ENCODE data around the gene NKTR. TPM values are rescaled to one million over a fixed set of nuclear protein-coding genes. Genes with fewer than 3 reads are reported as not detected.
"Not testable (repeated sequence)": the region's sequence is repeated elsewhere in the genome, so short reads cannot be mapped to it uniquely, and the experiment has no call there.

NKTR gene
- total RNA-seq, 1 experiment from 2014 or later: 12.8 TPM

DNA sequence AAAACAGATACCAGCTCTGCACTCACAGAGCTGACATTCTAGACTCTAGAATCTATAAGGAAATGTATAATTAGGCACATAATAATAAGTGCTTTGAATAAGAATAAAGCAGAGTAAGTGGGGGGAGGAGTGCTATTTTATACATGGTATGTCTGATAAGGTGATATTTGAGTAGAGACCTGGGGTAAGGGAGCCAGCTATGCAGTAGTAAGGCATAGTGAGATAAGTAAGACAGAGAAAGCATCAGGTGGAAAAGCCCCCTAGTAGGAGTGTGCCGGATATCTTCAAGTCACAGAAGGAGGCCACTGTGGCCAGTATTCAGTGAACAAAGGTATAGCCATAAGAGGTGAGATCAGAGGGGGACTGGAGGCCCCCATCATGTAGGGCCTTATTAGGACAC is 6.9 kb upstream of the NKTR start:
- no peak for DNase-seq (ENCODE audit: low read depth)

DNA sequence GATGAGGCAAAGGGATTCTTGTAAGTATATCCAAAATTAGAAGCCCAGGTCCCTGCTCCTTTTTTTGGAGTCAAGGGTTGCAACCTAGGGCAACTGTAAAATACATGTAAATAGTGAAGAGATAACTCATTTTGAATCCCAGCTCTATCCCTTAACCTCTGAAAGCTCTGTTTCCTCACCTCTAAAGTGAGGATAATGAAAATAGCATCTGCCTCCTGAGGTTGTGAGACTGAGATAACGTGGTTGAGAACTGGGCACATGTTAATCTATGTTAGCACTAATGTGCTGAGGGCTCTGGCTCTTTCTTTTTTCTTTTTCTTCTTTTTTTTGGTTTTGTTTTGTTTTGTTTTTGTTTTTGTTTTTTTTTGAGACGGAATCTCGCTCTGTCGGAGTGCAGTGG is 4.8 kb upstream of the NKTR start:
- DNase-seq (ENCODE audit: low read depth): no peak

DNA sequence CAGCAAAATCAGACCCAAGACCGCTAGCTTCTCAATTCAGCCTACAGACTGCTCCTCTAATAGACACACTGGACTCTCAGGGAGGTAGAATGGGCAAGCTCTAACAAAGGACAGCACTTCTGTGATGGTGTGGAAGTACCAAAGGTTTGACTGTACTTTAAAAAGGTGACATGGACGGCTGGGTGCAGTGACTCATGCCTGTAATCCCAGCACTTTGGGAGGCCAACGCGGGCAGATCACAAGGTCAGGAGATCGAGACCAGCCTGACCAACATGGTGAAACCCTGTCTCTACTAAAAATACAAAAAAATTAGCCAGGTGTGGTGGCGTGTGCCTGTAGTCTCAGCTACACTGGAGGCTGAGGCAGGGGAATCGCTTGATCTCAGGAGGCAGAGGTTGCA is 3.4 kb upstream of the NKTR start:
- DNase-seq (ENCODE audit: low read depth): not testable (repeated sequence)

DNA sequence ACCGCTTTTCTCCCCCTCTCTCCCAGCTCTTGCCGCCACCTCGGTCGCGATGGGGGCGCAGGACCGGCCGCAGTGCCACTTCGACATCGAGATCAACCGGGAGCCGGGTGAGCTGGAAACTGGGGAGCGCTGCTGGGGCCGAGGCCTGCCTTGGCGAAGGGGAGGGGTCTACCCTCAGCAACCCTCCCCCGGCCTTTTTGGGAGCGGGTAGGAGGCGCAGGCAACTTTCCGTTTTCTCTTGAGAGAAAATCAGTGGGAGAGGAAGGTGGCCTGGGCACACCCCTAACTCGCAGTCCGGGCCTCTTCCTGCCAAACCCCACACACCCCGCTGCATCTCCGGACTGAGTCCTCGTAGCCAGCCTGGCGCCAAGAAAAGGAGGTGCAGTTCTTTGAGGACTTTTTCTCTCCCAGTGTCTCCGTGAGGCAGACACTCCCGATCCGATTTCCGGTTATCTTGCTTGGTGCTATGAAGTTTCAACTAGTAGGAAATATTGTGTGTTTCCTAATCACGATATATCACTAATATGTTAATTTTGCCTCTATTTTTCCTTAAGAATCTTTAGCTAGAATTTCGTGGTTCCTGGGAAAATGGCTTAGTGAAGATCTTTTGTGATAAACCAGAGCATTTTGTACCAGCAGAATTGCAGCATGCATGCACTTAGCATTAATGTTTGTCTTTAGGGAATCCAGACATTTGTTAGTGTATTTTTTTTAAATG is 631 bp downstream of the NKTR start:
- DNase-seq (ENCODE audit: low read depth): peak; percentile 79

DNA sequence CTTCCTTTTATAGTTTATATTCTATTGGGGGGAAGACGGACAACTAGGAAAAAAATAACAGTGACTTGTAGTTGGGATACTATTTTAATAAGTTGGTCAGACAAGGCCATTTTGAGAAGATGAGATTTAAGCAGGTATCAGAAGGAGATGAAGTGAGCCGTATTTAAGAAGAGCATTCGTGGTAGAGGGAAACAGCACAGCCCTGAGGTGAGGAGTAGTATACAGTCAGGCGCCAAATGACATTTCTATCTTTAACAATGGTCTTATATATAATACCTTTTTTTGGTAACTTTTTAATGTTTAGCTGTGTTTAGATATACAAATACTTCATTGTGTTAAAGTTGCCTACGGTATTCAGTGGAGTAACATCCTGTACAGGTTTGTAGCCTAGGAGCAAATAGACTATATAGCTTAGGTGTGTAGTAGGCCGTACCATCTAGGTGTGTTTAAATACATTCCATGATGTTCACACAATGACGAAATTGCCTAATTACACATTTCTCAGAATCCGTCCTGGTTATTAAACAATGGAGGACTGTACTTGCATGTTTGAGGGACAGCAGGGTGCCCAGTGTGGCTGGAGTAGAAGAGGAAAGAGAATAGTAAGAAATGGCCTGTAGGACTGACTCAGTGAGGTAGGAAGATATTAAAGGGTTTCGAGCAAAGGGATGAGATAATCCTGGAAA is 1.6 kb downstream of the NKTR start:
- no peak for DNase-seq (ENCODE audit: low read depth)

DNA sequence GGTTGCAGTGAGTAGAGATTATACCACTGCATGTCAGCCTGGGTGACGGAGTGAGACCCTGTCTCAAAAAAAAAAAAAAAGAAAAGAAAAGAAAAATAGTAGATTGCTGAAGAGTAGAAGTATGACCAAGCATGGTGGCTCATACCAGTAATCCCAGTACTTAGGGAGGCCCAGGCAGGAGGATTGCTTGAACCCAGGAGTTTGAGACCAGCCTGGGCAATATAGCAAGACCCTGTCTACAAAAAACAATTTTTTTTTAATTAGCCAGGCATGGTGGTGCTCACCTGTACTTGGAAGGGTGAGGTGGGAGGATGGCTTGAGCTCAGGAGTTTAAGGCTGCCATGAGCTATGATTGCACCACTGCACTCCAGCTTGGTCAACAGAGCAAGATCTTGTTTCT is 2.5 kb downstream of the NKTR start:
- no peak for DNase-seq (ENCODE audit: low read depth)

DNA sequence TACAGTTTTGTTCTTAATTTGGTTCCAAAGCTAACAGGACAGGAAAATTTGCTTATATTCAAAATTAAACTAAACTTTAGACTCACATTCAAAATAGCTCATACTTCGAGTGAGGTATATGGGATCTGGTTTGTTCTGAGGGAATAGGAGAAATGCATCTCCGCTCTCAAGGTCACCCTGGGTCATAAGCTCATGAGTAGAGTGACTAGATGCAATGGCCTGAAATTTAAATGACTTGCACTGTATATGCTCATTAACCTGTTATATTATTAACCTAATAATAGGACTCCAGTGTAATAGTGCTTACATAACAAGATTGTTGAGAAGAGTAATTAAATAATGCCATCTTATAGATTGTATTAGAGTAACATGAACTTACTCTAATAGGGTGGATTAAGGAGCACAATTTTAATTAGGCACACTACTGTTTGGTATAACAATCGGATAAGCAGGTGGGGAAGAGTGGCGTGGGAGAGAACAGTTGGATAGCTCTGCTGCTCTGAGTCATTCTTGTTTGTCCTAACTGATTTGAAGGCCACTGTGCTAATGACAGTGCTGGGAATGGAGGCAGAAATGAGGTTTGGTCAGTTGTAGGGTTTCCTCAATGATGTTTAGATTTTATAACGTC is 5.2 kb downstream of the NKTR start:
- DNase-seq (ENCODE audit: low read depth): no peak

DNA sequence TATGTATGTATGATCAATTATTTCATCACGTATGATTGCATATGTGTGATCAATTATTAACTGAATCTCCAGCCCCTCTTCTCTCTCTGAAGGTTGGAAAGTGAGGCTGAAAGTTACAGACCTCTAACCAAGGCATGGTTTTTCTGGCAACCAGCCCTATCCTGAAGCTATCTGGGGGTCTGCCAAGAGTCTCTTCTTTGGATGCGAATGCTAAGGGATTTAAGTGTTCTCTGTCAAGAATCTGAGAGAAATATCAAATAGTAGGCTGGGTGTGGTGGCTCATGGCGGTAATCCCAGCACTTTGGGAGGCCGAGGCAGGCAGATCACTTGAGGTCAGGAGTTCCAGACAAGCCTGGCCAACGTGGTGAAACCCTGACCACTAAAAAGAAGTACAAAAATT is 8.1 kb downstream of the NKTR start:
- no peak for DNase-seq (ENCODE audit: low read depth)

DNA sequence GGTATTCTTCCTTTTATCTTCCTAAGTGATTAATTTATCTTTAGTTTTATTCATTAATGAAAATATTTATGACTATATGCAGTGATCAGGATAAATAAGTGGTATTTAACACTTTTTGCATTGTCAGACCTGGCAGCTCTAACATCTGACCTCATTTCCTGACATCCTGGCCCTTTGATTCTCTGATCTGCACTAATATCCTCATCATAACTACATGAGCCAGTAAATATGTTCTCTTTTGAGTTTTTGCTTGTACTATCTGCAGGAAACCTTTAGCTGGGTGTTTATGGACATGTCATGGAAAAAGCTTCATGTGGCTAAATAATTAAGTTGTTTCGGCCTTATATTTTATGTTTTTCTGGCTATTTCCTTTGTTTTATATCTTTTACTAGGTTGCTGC is 10.5 kb downstream of the NKTR start:
- DNase-seq (ENCODE audit: low read depth): no peak

DNA sequence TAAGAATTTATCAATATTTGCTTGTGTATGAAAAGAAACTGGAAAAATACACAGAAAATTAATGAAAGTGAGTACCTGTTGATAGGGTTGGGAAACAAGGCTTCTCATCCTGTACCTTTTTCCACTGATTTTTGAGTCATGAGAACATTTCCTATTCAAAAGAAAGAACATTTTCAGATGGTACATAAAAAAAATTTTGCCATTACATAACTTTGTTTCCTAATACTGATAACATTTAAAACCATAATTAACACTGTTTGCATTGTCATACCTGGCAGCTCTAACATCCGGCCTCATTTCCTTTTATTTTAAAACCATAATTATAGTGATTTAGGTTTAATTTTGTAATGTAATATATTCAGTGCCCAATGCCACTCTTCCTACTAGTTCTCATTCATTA is 11.7 kb downstream of the NKTR start:
- no peak for DNase-seq (ENCODE audit: low read depth)

DNA sequence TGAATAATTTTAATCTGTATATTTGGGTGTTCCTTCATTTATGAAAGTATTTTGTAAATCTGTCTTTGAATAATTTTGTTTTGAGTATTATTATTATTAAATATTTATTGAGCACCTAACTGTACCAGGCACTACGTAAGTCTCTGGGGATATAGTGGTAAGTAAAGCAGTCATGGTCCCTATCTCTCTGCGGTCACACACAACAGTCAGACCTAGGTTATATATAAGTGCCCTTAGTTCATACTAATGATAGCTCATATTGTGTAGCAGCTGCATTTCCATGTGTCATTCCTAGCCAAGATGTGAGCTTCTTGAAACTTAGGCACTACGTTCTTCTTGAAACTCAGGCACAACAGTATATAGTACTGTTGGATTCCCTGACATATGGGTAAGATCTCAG is 12.4 kb downstream of the NKTR start:
- no peak for DNase-seq (ENCODE audit: low read depth)

DNA sequence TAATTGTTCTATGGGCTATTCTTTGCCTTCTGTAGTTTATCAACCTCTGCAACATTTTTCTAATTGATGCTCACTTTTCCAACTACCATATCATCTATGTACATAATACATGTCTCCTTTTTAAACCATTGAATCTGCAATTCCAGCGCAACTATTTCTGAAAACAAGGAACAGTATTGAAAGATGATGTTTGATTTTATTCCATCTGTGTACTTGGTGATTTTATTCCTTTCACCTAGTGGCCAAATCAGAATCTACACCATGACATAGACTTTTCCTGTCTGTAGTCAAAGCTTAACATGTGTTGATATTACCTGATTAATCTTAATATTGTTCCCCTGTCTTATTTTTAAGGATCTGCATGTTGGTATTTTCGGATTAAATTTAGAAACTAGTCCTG is 13.0 kb downstream of the NKTR start:
- no peak for DNase-seq (ENCODE audit: low read depth)

DNA sequence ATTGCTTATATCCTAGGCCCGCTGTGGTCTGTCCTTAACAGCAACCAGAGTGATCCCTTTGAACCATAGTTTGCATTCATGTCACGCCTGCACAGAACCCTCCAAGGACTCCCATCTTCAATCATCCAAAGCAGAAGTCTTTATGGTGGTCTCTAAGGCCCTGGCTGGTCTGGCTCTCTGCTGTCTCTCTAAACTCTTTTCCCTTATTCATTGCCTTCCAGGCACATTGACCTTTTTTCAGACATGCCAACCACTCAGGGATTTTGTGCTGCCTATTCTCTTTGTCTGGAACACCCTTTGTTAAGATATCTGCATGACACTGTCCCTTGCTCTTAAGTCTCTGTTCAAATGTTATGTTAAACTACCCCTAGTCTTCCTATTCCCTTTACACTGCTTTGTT is 31.1 kb downstream of the NKTR start:
- no peak for DNase-seq (ENCODE audit: low read depth)

DNA sequence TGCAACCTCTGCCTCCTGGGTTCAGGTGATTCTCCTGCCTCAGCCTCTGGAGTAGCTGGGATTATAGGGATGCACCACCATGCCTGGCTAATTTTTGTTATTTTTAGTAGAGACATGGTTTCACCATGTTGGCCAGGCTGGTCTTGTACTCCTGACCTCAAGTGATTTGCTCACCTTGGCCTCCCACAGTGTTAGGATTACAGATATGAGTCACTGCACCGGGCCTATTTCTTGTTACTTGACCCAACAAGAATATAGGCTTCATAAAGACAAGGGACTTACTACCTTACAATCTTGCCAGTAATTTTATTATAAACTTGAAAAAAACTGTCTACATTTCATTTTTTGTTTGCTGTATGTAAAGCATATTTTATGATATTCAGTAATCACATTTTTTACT is 31.7 kb downstream of the NKTR start:
- DNase-seq (ENCODE audit: low read depth): peak; percentile 68

DNA sequence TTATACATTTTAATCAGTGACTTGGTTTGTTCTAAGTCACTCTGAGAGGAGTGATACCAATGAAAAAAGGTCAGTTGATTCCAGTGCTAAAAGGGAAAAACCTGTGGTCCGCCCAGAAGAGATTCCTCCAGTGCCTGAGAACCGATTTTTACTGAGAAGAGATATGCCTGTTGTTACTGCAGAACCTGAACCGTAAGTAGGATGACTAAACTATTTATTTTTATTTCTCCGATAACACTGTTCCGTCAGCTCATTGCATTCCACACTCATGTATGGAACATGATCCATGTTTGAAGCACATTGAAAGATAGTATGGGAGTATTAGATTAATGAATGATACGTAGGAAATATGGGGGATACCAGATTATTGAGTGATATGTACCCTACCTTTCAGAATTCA is 33.1 kb downstream of the NKTR start:
- no peak for DNase-seq (ENCODE audit: low read depth)

DNA sequence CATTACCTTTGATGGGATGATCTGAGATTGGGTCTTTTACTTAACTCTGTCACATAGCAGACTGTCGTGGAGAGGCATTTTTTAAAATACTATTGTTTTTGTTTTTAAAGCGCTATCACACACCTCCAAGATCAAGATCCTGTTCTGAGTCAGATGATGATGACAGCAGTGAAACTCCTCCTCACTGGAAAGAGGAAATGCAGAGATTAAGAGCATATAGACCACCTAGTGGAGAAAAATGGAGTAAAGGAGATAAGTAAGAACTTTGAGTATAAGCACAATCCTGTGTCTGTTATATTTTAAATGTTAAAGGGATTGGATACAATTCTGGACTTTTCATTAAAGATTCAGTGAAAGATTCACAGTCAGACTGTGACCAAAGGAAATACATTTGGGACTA is 34.6 kb downstream of the NKTR start:
- peak; percentile 54 for DNase-seq (ENCODE audit: low read depth)

DNA sequence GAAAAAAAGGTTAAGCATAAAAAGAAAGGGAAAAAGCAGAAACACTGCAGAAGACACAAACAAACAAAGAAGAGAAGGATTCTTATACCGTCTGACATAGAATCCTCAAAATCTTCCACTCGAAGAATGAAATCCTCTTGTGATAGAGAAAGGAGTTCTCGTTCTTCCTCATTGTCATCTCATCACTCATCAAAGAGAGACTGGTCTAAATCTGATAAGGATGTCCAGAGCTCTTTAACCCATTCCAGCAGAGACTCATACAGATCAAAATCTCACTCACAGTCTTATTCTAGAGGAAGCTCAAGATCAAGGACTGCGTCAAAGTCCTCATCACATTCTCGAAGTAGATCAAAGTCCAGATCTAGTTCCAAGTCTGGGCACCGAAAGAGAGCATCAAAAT is 36.5 kb downstream of the NKTR start:
- no peak for DNase-seq (ENCODE audit: low read depth)

DNA sequence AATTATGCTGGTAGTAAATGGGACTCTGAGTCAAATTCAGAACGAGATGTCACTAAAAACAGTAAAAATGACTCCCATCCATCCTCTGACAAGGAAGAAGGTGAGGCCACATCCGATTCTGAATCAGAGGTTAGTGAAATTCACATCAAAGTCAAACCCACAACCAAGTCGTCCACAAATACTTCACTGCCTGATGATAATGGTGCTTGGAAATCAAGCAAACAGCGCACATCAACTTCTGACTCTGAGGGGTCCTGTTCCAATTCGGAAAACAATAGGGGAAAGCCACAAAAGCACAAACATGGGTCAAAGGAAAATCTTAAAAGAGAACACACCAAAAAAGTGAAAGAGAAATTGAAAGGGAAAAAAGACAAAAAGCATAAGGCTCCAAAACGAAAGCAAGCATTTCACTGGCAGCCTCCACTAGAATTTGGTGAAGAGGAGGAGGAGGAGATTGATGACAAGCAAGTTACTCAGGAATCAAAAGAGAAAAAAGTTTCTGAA is 37.9 kb downstream of the NKTR start:
- no peak for DNase-seq (ENCODE audit: low read depth)

DNA sequence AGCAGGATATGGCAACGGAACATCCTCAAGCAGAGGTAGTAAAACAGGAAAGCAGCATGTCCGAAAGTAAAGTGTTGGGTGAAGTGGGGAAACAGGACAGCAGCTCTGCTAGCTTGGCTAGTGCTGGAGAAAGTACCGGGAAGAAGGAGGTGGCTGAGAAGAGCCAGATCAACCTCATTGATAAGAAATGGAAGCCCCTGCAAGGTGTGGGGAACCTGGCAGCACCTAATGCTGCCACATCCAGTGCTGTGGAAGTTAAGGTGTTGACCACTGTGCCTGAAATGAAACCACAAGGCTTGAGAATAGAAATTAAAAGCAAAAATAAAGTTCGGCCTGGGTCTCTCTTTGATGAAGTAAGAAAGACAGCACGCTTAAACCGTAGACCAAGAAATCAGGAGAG is 38.7 kb downstream of the NKTR start:
- no peak for DNase-seq (ENCODE audit: low read depth)

DNA sequence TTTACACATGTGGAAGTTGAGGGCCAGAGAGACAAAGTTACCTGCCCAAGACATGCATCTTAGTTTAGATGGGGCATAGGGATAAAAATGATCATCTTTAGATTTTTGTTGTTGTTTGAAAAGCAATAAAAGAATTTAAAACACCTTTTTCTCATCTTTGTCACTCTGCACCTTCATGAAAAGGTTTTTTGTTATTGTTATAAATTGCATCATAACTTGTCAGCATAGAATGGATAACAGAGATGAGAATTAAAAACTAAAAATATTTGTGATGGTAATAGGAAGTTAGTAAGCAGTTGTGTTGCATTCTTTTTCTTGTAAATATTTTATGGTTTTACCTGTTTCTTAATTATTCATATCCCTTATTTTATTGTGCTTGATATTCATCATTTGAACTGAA is 39.6 kb downstream of the NKTR start:
- DNase-seq (ENCODE audit: low read depth): no peak

DNA sequence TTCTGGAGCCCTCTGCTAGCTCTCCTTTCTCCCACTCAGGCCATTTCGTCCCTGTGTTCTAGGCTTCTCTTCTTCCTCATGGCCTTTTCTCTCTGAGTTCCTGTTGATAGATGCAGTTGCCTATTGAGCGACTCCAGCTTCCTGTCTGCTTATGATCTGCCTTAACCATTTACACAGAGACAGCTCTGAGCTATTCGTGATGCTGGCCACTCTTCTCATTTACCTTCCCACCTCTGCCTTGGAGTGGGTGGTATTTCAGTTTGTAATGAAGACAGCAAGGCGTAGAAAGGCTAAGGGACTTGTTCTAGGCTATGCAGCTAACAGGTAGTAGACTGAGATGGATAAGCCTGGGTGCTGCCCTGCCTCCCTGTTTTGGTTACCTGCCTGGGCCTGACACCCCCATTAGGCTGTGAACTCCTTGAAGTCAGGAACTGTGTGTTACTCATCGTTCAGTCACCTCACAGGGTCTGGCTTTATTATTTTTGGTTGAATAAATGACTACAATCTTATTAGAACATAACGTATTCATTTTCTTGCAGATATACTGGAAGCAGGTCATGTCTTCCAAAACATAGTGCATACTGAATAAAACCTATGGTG is 40.4 kb downstream of the NKTR start:
- DNase-seq (ENCODE audit: low read depth): no peak

DNA sequence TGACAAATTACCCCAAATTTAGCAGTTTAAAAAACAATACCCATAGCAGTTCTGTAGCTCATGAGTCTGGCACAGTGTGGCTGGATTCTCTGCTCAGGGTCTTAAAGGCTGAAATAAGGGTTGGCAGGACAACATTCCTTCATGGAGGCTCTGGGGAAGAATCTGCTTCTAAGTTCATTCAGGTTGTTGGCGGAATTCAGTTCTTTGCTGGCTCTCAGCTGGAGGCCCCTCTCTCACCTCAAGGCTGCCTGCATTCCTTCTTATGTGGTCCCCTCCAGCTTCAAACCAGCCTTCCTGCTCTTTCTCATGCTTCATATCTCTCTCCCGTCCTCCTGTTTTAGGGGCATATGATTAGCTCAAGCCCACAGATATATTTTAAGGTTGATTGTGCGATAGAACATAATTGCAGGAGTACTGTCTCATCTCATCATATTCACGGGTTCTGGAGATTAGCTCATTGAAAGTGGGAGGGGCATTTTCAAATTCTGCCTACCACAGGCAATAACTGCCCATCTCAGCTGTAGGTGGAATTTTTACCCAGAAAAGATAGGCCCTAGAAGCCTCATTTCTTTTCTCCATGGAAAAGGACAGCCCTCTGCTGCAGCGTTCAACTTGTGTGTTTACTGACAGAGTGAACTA is 47.5 kb downstream of the NKTR start:
- no peak for DNase-seq (ENCODE audit: low read depth)

Data from HT1080 (cell line).